AG04450 (cell line): ENCODE data around the gene SMAP1. TPM values are rescaled to one million over a fixed set of nuclear protein-coding genes. Genes with fewer than 3 reads are reported as not detected.

ENCODE experiments used
- CTCF ChIA-PET: fragments of 300-600, 350-600 bp; formaldehyde crosslinking; extraction: SDS; loops from one replicate; lab custom pipeline; 2022; ENCODE audit warnings: antibody characterized with exemption, inconsistent platforms; lab: Charles Lee
- POLR2A ChIA-PET: fragments of 350-600 bp; formaldehyde crosslinking; extraction: SDS; loops from one replicate; lab custom pipeline; 2021; ENCODE audit warnings: antibody characterized with exemption, inconsistent platforms; lab: Yijun Ruan, JAX
- DNase-seq: peaks from one replicate; pipeline ENCODE4 v3.0.0-alpha.2; 2011; ENCODE audit warnings: low read depth, low spot score
- H3K27ac ChIP-seq: one replicate; pipeline ENCODE4 v1.5.1; 2012; ENCODE audit warnings: low read depth, low read length, control low read depth
- H3K27me3 ChIP-seq: one replicate; pipeline ENCODE4 v1.6.0; 2012; ENCODE audit warnings: low read length; ENCODE audit not compliant: control insufficient read depth, insufficient read depth
- H3K4me3 ChIP-seq: 2 replicates; pipeline ENCODE4 v1.5.1; 2011; ENCODE audit warnings: mild to moderate bottlenecking, low read depth, low read length, control low read depth
- H3K9me3 ChIP-seq: 2 replicates; pipeline ENCODE4 v1.5.1; 2012; ENCODE audit warnings: low read length; ENCODE audit not compliant: control insufficient read depth, insufficient read depth
- polyA plus RNA-seq: library from polyadenylated mRNA; depleted of rRNA; stranded (reverse); fragments of >200 nt; gene quantifications from 2 replicates; pipeline ENCODE4 v1.2.3, GENCODE V29; 2011
- TF ChIP-seq, protein P1 (sequence below): IDR thresholded peaks from 2 replicates; pipeline ENCODE4 v1.5.1; 2011; ENCODE audit warnings: low read depth, low read length, control low read depth, inconsistent platforms

The SMAP1 gene
- polyA plus RNA-seq, 1 experiment, result 25.0 TPM

DNA sequence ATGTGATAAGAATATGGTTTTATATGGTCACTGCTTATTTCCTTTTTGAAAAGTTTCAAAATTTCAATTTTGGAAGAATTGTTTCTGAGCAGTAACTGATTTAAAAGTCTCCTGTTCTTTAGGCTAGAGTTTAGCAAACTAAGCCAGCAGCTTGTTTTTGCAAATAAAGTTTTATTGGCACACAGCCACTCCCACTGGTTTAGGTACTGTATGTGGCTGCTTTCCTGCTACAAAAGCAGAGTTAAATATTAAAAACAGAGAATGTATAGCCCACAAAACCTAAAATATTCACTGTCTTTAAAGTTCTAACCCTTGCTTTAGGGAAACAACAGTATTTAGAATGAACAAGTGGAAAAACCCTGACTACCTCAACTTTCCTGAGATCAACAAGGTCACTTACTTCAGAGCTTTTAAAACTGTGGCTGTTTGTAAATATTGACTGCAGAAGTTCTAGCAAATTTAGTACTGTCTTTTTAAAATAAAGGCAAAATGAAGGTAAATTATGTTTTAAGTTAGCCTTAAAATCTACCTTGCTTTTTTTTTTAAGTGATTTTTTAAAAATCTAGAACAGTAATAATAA lies 185.1 kb downstream of the SMAP1 start:
- Histone ChIP-seq H3K27ac (no peak overlapping the region), H3K4me3 (no peak overlapping the region), H3K27me3 (no peaks in the 10 kb centered on the region), H3K9me3 (no peaks in the 10 kb centered on the region)
- TF ChIP-seq, protein P1, sequence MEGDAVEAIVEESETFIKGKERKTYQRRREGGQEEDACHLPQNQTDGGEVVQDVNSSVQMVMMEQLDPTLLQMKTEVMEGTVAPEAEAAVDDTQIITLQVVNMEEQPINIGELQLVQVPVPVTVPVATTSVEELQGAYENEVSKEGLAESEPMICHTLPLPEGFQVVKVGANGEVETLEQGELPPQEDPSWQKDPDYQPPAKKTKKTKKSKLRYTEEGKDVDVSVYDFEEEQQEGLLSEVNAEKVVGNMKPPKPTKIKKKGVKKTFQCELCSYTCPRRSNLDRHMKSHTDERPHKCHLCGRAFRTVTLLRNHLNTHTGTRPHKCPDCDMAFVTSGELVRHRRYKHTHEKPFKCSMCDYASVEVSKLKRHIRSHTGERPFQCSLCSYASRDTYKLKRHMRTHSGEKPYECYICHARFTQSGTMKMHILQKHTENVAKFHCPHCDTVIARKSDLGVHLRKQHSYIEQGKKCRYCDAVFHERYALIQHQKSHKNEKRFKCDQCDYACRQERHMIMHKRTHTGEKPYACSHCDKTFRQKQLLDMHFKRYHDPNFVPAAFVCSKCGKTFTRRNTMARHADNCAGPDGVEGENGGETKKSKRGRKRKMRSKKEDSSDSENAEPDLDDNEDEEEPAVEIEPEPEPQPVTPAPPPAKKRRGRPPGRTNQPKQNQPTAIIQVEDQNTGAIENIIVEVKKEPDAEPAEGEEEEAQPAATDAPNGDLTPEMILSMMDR, result no peak
- POLR2A ChIA-PET, result no interaction called here
- DNase-seq, result no peak
- CTCF ChIA-PET, result interaction anchor here (1.2 to 2.8 kb wide), 2 partner anchors 11 to 31 kb away, joined by 3 to 8 read pairs; no protein-coding TSS in a partner anchor

DNA sequence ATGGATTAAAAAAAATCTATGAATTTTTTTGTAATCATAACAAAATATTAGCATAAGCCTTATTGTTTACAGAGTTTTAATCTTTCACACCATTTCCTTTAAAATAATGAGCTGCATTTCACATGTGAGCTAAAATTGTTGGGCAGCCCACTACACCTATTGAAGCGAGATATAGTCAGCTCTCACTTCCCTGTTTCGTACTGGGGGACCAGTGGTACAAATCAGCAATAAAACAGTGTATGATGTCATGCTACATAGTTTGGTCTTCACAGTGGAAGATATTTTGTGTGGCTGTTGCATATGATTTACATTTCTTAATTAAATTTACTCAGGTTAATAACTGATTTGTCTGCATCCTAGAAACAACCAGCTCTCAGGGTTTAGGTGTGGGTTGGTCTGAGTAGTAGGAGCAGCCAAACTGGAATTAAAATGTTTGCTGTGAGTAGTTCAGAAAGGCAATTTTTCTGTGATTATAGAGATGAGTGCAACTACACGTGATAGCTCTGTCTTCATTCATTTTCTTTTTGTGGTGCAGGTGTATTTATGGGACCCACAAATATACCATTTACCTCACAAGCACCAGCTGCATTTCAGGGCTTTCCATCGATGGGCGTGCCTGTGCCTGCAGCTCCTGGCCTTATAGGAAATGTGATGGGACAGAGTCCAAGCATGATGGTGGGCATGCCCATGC lies 189.8 kb downstream of the SMAP1 start:
- ChIA-PET CTCF (interaction anchor here (0.6 to 2.6 kb wide), 5 partner anchors 27 to 549 kb away, joined by 3 to 17 read pairs (median 4); no protein-coding TSS in a partner anchor), POLR2A (interaction anchor here (0.7 kb wide), 1 partner anchor 469 kb away, joined by 5 read pairs; no protein-coding TSS in a partner anchor)
- DNase-seq, result no peak
- H3K27me3 ChIP-seq, result no peaks in the 10 kb centered on the region
- TF ChIP-seq, protein P1, result no peak
- H3K27ac ChIP-seq, result no peak overlapping the region
- no peaks in the 10 kb centered on the region for H3K9me3 ChIP-seq
- H3K4me3 ChIP-seq, result no peak overlapping the region

DNA sequence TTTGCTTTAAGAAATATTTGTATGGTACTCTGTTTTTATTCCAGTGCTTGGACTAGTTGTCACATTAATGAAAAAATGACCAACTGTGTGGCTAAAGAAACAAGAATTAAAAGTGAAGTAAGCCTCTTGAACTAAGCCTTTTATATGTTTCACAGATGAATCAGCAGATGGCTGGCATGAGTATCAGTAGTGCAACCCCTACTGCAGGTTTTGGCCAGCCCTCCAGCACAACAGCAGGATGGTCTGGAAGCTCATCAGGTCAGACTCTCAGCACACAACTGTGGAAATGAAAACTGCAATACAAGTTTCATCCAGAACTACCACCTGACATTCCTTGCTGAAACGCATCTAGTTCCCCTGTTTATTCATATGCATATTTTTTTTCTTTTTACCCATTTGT lies 192.4 kb downstream of the SMAP1 start:
- DNase-seq, result no peak
- ChIA-PET POLR2A (no interaction called here), CTCF (interaction anchor here (1.2 to 2.0 kb wide), 3 partner anchors 24 to 173 kb away, joined by 4 to 7 read pairs (median 5); no protein-coding TSS in a partner anchor)
- Histone ChIP-seq H3K9me3 (no peaks in the 10 kb centered on the region), H3K27ac (no peak overlapping the region), H3K27me3 (no peaks in the 10 kb centered on the region), H3K4me3 (no peak overlapping the region)
- TF ChIP-seq, protein P1, result no peak

DNA sequence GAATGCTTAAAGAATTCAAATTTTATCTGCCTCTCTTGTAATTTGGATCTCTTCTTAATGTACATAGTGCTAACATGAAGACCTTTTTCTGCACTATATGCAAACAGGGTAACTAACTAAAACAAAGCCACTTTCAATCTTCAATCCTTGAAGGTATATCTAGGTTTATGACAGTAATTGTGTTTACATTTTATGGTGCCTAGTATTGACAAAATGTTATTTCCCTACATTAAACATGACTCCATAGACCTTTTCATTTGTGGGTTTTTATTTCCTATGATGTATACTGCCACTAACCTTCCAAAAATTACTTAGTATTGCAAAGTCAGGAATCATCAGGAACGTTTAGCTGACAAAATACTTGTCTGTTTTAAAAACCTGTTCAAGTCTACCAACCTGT lies 193.2 kb downstream of the SMAP1 start:
- CTCF ChIA-PET, result interaction anchor here (0.6 to 2.0 kb wide), 3 partner anchors 24 to 174 kb away, joined by 5 to 7 read pairs (median 5); no protein-coding TSS in a partner anchor
- H3K4me3 ChIP-seq, result no peak overlapping the region
- H3K9me3 ChIP-seq, result no peaks in the 10 kb centered on the region
- DNase-seq, result no peak
- H3K27me3 ChIP-seq, result no peaks in the 10 kb centered on the region
- POLR2A ChIA-PET, result no interaction called here
- TF ChIP-seq, protein P1, result no peak
- H3K27ac ChIP-seq, result no peak overlapping the region

DNA sequence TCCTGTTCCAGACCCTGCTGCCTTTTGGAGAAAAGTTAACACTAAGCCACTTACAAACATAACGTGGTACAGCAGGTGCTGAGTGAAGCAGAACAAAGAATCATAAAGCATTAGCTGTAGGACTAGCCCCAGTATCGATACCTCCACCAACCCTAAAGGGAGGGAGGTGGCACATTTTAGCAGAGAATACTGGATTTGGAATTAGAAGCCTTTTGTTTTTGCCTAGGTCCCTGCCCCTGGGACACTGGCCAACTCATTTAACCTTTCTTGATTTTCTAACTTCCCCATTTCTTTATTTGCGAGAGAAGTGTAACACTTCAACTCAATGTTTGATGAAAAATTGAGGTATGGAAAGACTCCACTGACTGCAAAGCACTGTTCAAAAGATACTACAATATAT lies 195.7 kb downstream of the SMAP1 start:
- Histone ChIP-seq H3K27ac (no peak overlapping the region), H3K27me3 (no peaks in the 10 kb centered on the region), H3K4me3 (no peak overlapping the region), H3K9me3 (no peaks in the 10 kb centered on the region)
- no peak for DNase-seq
- ChIA-PET POLR2A (no interaction called here), CTCF (interaction anchor here (0.6 to 5.1 kb wide), 4 partner anchors 8 to 450 kb away, joined by 3 to 26 read pairs (median 4); no protein-coding TSS in a partner anchor)
- TF ChIP-seq, protein P1, result no peak
